Breast epithelium (tissue), 4 donors: ENCODE results near the gene SIGLEC9. TPM values are rescaled to one million over a fixed set of nuclear protein-coding genes. Genes with fewer than 3 reads are reported as not detected.

Experiments
- DNase-seq, 2 donors: peaks; one replicate each; pipeline ENCODE4 v3.0.0-alpha.2; 2019; ENCODE audit warnings: low spot score in 2 of 2
- H3K27ac ChIP-seq, 2 donors: fragments of 200-600 bp; sonication (generic) in 1 of 2; one replicate each; pipeline ENCODE4 v1.5.1; 2016 to 2019; ENCODE audit warnings: mild to moderate bottlenecking in 1 of 2
- H3K27me3 ChIP-seq, 2 donors: fragments of 200-600 bp; sonication (generic) in 1 of 2; one replicate each; pipeline versions ENCODE4 v1.5.1 to v1.6.0; 2017 to 2019; ENCODE audit warnings: control low read depth in 1 of 2, mild to moderate bottlenecking in 1 of 2
- H3K36me3 ChIP-seq: fragments of 200-600 bp; one replicate; pipeline ENCODE4 v1.5.1; 2019
- H3K4me1 ChIP-seq, 2 donors: fragments of 200-600 bp; sonication (generic); one replicate each; pipeline ENCODE4 v1.5.1; 2016 to 2019; ENCODE audit warnings: control low read depth in 1 of 2
- H3K4me3 ChIP-seq, 3 donors: fragments of 200-600 bp; sonication (generic); 1 replicate in 2 of 3; 2 replicates in 1 of 3; pipeline ENCODE4 v1.5.1; 2016 to 2019; ENCODE audit warnings: mild to moderate bottlenecking in 3 of 3, moderate library complexity in 2 of 3
- H3K9me3 ChIP-seq, 2 donors: fragments of 200-600 bp; sonication (generic) in 1 of 2; one replicate each; pipeline ENCODE4 v1.5.1; 2016 to 2019; ENCODE audit warnings: control low read depth in 1 of 2
- POLR2A ChIP-seq: fragments of 450-650 bp; IDR thresholded peaks from one replicate; pipeline ENCODE4 v1.6.1; 2016; ENCODE audit warnings: antibody characterized with exemption, mild to moderate bottlenecking, moderate library complexity
- POLR2AphosphoS5 ChIP-seq, 3 donors: sonication (generic); formaldehyde crosslinking; IDR thresholded peaks; one replicate each; pipeline ENCODE4 v1.6.1; 2017; ENCODE audit warnings: antibody characterized with exemption in 3 of 3
- intact Hi-C: fragments of 100-400 bp; cut with DNase I; formaldehyde crosslinking; loops from one replicate; pipeline ENCODE4 v1.15.1; 2023; ENCODE audit warnings: low total_unique reads
- total RNA-seq, 3 donors: library from RNA; depleted of rRNA; stranded (reverse); fragments of >200 nt; gene quantifications; one replicate each; pipeline ENCODE4 v1.1.0, GENCODE V29; 2016
- TF ChIP-seq, protein P1 (sequence below), 3 donors: fragments of 450-650 bp; IDR thresholded peaks; one replicate each; pipeline ENCODE4 v1.5.1; 2016 to 2017; ENCODE audit warnings: antibody characterized with exemption in 3 of 3, mild to moderate bottlenecking in 3 of 3, moderate library complexity in 3 of 3

SIGLEC9 gene
- total RNA-seq, 3 donors from 2014 or later, result 3.4 to 7.0 (median 4.3) TPM

- no peak for TF ChIP-seq POLR2A
- no peak for TF ChIP-seq POLR2AphosphoS5 (IDR thresholded peaks at IDR 0.05)
- TF ChIP-seq, protein P1, sequence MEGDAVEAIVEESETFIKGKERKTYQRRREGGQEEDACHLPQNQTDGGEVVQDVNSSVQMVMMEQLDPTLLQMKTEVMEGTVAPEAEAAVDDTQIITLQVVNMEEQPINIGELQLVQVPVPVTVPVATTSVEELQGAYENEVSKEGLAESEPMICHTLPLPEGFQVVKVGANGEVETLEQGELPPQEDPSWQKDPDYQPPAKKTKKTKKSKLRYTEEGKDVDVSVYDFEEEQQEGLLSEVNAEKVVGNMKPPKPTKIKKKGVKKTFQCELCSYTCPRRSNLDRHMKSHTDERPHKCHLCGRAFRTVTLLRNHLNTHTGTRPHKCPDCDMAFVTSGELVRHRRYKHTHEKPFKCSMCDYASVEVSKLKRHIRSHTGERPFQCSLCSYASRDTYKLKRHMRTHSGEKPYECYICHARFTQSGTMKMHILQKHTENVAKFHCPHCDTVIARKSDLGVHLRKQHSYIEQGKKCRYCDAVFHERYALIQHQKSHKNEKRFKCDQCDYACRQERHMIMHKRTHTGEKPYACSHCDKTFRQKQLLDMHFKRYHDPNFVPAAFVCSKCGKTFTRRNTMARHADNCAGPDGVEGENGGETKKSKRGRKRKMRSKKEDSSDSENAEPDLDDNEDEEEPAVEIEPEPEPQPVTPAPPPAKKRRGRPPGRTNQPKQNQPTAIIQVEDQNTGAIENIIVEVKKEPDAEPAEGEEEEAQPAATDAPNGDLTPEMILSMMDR (IDR thresholded peaks at IDR 0.05), result no peak
- no peak overlapping the region for H3K27ac ChIP-seq
- H3K9me3 ChIP-seq, result no peaks in the 10 kb centered on the region
- no peak for DNase-seq
- H3K4me3 ChIP-seq, result no peak overlapping the region
- intact Hi-C loops, result no loop called here
- H3K27me3 ChIP-seq, result no peaks in the 10 kb centered on the region
- H3K4me1 ChIP-seq, result no peaks in the 10 kb centered on the region
- no peaks in the 10 kb centered on the region for H3K36me3 ChIP-seq
Measured at GRCh38 chr19:51079481-51080110, 45.1 kb upstream of the SIGLEC9 start.

GRCh38 chr19:51081476-51081875 is 43.2 kb upstream of the SIGLEC9 start:
- H3K4me3 ChIP-seq, result no peak overlapping the region
- intact Hi-C loops, result no loop called here
- no peaks in the 10 kb centered on the region for H3K27me3 ChIP-seq
- no peaks in the 10 kb centered on the region for H3K4me1 ChIP-seq
- TF ChIP-seq POLR2A, result no peak
- no peak for TF ChIP-seq POLR2AphosphoS5 (IDR thresholded peaks at IDR 0.05)
- DNase-seq, result no peak
- no peaks in the 10 kb centered on the region for H3K36me3 ChIP-seq
- H3K9me3 ChIP-seq, result no peaks in the 10 kb centered on the region
- no peak overlapping the region for H3K27ac ChIP-seq

DNA sequence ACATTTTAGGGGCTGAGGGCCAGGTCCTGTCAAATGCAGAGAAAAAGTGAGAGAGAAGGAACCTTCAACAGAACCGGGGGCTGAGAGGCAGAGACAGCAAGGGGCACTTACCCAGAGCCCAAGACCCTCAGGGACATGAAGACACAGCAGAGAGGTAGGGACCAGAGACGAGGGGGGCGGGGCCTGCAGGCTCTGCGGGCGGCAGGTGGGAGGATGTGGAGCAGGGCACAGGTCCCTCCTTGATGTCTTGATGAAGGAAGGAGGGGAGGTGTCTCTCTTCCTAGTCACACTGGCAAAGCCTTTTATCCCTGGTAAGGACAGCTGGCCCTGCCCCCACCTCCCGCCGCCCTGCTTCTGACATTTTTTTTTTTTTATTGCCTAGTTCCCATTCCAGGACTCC is 42.1 kb upstream of the SIGLEC9 start, which contains the start of gene KLK14:
Gene KLK14, minus strand, starts transcription at position 277 of the 400 bp plus-strand sequence. Its CDS starts 273 bp downstream, at position 4.
- H3K9me3 ChIP-seq, result no peaks in the 10 kb centered on the region
- H3K36me3 ChIP-seq, result no peaks in the 10 kb centered on the region
- intact Hi-C loops, result no loop called here
- TF ChIP-seq POLR2A (no peak), POLR2AphosphoS5 (IDR thresholded peaks at IDR 0.05) (no peak)
- TF ChIP-seq, protein P1 (IDR thresholded peaks at IDR 0.05), result no peak
- H3K27me3 ChIP-seq, result no peaks in the 10 kb centered on the region
- DNase-seq, result no peak
- H3K4me1 ChIP-seq, result no peaks in the 10 kb centered on the region
- H3K4me3 ChIP-seq, result no peak within 1 kb of the TSS
- no peak within 1 kb of the TSS for H3K27ac ChIP-seq

- Histone ChIP-seq H3K27ac (no peak overlapping the region), H3K9me3 (no peaks in the 10 kb centered on the region), H3K36me3 (no peaks in the 10 kb centered on the region), H3K27me3 (no peaks in the 10 kb centered on the region), H3K4me3 (no peak overlapping the region), H3K4me1 (no peaks in the 10 kb centered on the region)
- intact Hi-C loops, result no loop called here
- TF ChIP-seq, protein P1 (IDR thresholded peaks at IDR 0.05), result no peak
- TF ChIP-seq POLR2AphosphoS5 (IDR thresholded peaks at IDR 0.05) (no peak), POLR2A (no peak)
- no peak for DNase-seq
Measured at GRCh38 chr19:51083181-51083580, 41.5 kb upstream of the SIGLEC9 start.

GRCh38 chr19:51083783-51084182 is 40.9 kb upstream of the SIGLEC9 start:
- DNase-seq, result no peak
- Histone ChIP-seq H3K4me3 (no peak overlapping the region), H3K27ac (no peak overlapping the region)

More at GRCh38 chr19:51083783-51084182, 40.9 kb upstream of the SIGLEC9 start:
- H3K9me3 ChIP-seq, result no peaks in the 10 kb centered on the region
- intact Hi-C loops, result no loop called here
- no peaks in the 10 kb centered on the region for H3K4me1 ChIP-seq
- no peaks in the 10 kb centered on the region for H3K36me3 ChIP-seq
- H3K27me3 ChIP-seq, result no peaks in the 10 kb centered on the region
- TF ChIP-seq, protein P1 (IDR thresholded peaks at IDR 0.05), result no peak
- TF ChIP-seq POLR2AphosphoS5 (IDR thresholded peaks at IDR 0.05) (no peak), POLR2A (no peak)
